ENCODE data around the gene OTULIN.

Gene OTULIN

DNA sequence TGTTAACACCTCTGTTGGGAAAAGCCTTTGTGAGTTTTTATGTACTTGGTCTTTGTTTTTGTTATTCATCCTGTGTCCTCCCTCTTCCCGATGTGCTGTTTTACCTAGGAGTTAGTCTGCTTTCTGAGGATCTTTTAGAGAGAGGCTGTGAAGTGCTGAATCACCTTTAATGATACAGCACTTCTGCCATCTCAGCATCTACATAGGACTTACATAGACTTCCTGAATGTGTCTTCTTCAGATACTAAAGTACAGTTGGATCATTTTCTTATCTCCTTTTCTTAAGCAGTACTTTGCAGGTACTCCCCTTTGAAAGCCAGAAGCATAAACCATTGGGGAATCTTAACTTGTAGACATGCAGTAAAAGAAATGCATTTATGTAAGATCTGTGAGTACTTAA lies 31.5 kb downstream of the OTULIN start:
- Histone ChIP-seq H3K36me3 (ENCODE audit: control insufficient read depth in 2 of 2, insufficient read depth in 2 of 2, low read length in 2 of 2) (peaks cover 27 to 31% of the 10 kb centered on the region in 2 donors), H3K4me3 (ENCODE audit: low read length in 2 of 2) (no peak overlapping the region), H3K4me1 (ENCODE audit: control insufficient read depth, insufficient read depth, low read length) (peaks cover 2% of the 10 kb centered on the region), H3K27me3 (ENCODE audit: control insufficient read depth in 1 of 2, insufficient read depth in 2 of 2, low read length in 2 of 2) (no peaks in the 10 kb centered on the region), H3K27ac (ENCODE audit: low read length) (no peak overlapping the region), H3K9ac (ENCODE audit: low read length in 2 of 2) (no peak overlapping the region), H3K9me3 (ENCODE audit: control insufficient read depth in 2 of 2, low read length in 2 of 2) (no peaks in the 10 kb centered on the region)

DNA sequence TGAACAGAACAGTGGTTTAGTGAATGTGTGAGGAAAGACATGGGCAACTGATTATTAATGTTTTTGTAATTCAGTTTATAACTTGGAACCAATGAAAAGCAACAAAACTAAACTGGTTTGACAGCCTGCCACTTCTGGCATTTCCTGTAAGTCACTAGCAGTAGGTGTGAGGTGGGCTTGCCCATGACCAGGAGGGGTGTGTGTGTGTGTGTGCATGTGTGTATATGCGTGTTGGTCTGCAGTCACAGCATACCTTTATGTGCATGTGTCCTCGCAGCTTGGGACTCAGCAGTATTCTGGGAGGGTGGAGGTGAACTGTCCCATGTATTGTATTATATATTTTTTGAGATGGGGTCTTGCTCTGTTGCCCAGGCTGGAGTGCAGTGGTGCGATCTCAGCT lies 32.3 kb downstream of the OTULIN start:
- H3K4me3 ChIP-seq (ENCODE audit: low read length in 2 of 2) = no peak overlapping the region
- H3K4me1 ChIP-seq (ENCODE audit: control insufficient read depth, insufficient read depth, low read length) = peaks cover 2% of the 10 kb centered on the region
- H3K9ac ChIP-seq (ENCODE audit: low read length in 2 of 2) = no peak overlapping the region
- H3K36me3 ChIP-seq (ENCODE audit: control insufficient read depth in 2 of 2, insufficient read depth in 2 of 2, low read length in 2 of 2) = peaks cover 25 to 29% of the 10 kb centered on the region in 2 donors
- no peak overlapping the region for H3K27ac ChIP-seq (ENCODE audit: low read length)
- no peaks in the 10 kb centered on the region for H3K27me3 ChIP-seq (ENCODE audit: control insufficient read depth in 1 of 2, insufficient read depth in 2 of 2, low read length in 2 of 2)
- H3K9me3 ChIP-seq (ENCODE audit: control insufficient read depth in 2 of 2, low read length in 2 of 2) = no peaks in the 10 kb centered on the region

DNA sequence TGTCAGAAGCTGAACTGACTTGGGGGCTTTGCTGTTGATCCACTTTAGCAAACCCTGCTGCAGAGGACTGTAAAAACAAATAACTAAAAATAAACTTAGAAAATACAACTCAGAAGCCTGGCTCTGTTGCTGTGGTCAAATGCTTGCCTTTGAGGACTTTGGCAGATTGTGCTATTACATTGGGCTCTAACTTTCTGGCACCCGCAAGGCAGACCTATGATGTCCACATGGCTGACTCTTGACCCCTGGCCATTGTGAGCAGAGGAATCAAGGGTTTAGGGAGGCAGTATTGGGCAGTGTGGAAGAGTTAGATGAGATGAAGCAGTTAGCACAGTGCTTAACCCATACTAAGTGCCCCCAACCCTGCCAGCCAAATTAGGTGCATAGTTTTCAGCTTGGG lies 34.0 kb downstream of the OTULIN start:
- H3K27me3 ChIP-seq (ENCODE audit: control insufficient read depth in 1 of 2, insufficient read depth in 2 of 2, low read length in 2 of 2) = no peaks in the 10 kb centered on the region
- H3K27ac ChIP-seq (ENCODE audit: low read length) = no peak overlapping the region
- H3K36me3 ChIP-seq (ENCODE audit: control insufficient read depth in 2 of 2, insufficient read depth in 2 of 2, low read length in 2 of 2) = peaks cover 18 to 19% of the 10 kb centered on the region in 2 donors
- peaks cover 2% of the 10 kb centered on the region for H3K4me1 ChIP-seq (ENCODE audit: control insufficient read depth, insufficient read depth, low read length)
- no peaks in the 10 kb centered on the region for H3K9me3 ChIP-seq (ENCODE audit: control insufficient read depth in 2 of 2, low read length in 2 of 2)
- no peak overlapping the region for H3K9ac ChIP-seq (ENCODE audit: low read length in 2 of 2)
- H3K4me3 ChIP-seq (ENCODE audit: low read length in 2 of 2) = no peak overlapping the region

DNA sequence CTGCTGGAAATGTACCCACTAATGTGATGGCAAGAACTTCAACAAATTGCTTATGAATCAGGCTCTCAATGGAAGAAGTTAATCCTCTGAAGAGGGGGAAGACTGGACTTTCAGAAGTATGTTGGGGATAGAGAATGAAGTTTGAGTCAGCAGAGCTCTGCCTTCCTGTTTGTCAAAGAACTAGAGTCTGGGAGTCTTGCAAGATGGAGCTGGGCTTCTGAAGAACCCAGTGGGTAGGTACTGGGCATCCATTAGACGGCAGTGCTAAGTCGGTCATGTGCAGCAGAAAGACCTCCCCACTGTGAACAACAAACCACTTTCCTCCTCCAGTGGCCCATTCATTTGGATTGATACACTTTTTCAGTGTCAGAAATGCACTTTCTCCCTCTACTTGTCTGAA lies 34.6 kb downstream of the OTULIN start:
- no peak overlapping the region for H3K9ac ChIP-seq (ENCODE audit: low read length in 2 of 2)
- peaks cover 13 to 18% of the 10 kb centered on the region in 2 donors for H3K36me3 ChIP-seq (ENCODE audit: control insufficient read depth in 2 of 2, insufficient read depth in 2 of 2, low read length in 2 of 2)
- no peaks in the 10 kb centered on the region for H3K27me3 ChIP-seq (ENCODE audit: control insufficient read depth in 1 of 2, insufficient read depth in 2 of 2, low read length in 2 of 2)
- H3K27ac ChIP-seq (ENCODE audit: low read length) = no peak overlapping the region
- peaks cover 2% of the 10 kb centered on the region for H3K4me1 ChIP-seq (ENCODE audit: control insufficient read depth, insufficient read depth, low read length)
- H3K4me3 ChIP-seq (ENCODE audit: low read length in 2 of 2) = no peak overlapping the region
- H3K9me3 ChIP-seq (ENCODE audit: control insufficient read depth in 2 of 2, low read length in 2 of 2) = no peaks in the 10 kb centered on the region

DNA sequence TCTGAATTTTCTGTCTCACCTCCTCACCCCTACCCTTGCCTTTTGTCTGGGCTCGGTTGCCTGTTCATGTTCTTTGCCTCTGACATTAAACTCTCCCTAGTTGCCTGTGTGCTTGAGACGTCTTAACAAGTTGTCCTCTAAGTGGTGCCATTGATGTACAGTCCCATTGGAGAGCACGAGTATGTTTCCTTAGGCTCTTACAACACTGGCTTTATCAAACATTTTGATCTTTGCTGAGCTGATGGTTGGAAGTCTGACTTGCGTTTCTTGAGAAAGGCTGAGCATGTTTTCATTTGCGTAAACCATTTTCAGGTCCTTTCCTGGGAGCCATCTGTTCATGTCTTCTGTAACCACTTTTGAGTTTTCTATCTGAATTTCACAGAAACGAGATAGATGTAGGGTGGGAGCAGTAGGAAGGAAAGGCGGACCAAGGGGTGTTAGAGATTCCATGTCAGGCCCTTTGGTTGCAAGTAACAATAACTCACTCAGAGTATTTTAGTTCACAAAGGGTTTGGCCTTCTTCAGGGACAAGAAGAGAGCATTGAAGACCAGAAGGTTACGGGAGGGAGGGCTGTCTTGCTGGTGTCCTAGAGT lies 35.4 kb downstream of the OTULIN start:
- Histone ChIP-seq H3K9ac (ENCODE audit: low read length in 2 of 2) (no peak overlapping the region), H3K27ac (ENCODE audit: low read length) (no peak overlapping the region), H3K4me1 (ENCODE audit: control insufficient read depth, insufficient read depth, low read length) (peaks cover 2% of the 10 kb centered on the region), H3K9me3 (ENCODE audit: control insufficient read depth in 2 of 2, low read length in 2 of 2) (no peaks in the 10 kb centered on the region), H3K4me3 (ENCODE audit: low read length in 2 of 2) (no peak overlapping the region), H3K27me3 (ENCODE audit: control insufficient read depth in 1 of 2, insufficient read depth in 2 of 2, low read length in 2 of 2) (no peaks in the 10 kb centered on the region), H3K36me3 (ENCODE audit: control insufficient read depth in 2 of 2, insufficient read depth in 2 of 2, low read length in 2 of 2) (peaks cover 12 to 18% of the 10 kb centered on the region in 2 donors)

DNA sequence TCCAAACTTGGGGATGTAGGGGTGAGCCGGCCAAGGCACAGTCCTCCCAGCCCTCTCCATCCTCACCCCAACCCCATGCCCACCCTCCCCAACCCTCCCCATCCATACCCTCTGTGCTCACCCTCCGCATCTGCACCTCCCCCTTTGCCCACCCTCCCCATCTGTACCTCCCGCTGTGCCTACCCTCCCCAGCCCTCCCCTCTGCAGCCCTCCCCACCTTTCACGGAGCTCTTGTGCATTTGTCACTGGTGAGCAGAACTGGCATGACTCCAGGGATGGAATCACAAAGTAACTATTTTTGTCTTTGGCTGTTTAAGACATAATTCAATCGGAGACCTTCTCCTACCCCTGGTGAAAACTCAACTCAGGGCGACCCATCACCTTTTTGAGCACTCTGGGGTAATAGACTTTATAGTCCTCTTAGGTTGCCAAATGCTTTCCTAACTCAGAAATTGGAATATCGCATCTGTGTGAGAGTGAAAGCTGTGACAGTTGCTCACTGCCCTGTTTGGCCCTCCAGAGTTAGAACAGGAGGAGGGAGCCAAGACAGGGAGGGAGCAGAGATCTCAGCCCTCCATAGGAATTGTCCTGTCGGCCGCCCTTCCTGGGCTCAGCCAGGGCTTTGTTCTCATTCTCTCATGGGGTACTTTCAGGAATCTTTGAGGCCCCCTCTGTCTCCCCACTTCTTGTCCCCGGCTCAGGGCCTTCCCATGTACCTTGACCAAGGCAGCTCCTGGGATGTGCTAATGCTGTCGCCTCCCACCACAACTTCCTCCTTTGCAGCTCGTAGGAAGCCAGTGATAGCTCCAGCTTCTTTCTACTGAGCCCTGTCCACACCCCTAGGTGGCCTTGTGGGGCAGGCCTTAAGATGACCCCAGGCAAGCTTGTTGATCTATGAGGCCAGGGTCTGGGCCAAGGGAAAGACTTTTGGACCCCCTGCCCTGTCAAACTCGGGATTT lies 36.2 kb downstream of the OTULIN start:
- H3K27me3 ChIP-seq (ENCODE audit: control insufficient read depth in 1 of 2, insufficient read depth in 2 of 2, low read length in 2 of 2) = no peaks in the 10 kb centered on the region
- peaks cover 15 to 20% of the 10 kb centered on the region in 2 donors for H3K36me3 ChIP-seq (ENCODE audit: control insufficient read depth in 2 of 2, insufficient read depth in 2 of 2, low read length in 2 of 2)
- H3K4me1 ChIP-seq (ENCODE audit: control insufficient read depth, insufficient read depth, low read length) = peaks cover 2% of the 10 kb centered on the region
- H3K4me3 ChIP-seq (ENCODE audit: low read length in 2 of 2) = no peak overlapping the region
- no peak overlapping the region for H3K27ac ChIP-seq (ENCODE audit: low read length)
- no peak overlapping the region for H3K9ac ChIP-seq (ENCODE audit: low read length in 2 of 2)
- no peaks in the 10 kb centered on the region for H3K9me3 ChIP-seq (ENCODE audit: control insufficient read depth in 2 of 2, low read length in 2 of 2)

DNA sequence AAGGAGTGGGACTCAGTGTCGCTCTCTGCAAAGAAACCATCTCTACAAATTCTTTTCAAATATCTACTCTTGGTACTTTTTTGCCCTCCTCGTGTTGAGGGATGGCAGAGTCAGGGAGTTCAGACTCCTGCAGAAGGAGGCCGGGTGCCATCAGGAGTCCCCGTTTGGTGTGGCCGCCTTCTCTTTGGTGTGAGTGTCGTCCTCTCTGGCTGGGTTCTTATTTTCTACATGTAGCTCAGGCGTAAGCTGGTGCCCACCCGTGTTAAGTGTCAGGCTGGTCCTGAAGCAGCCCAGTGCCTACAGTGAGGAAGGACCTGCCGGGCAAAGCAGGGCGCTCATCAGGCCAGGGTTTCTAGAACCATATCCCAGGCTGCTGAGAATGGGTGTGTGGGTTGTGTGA lies 37.0 kb downstream of the OTULIN start:
- Histone ChIP-seq H3K36me3 (ENCODE audit: control insufficient read depth in 2 of 2, insufficient read depth in 2 of 2, low read length in 2 of 2) (peaks cover 13 to 20% of the 10 kb centered on the region in 2 donors), H3K27ac (ENCODE audit: low read length) (no peak overlapping the region)

DNA sequence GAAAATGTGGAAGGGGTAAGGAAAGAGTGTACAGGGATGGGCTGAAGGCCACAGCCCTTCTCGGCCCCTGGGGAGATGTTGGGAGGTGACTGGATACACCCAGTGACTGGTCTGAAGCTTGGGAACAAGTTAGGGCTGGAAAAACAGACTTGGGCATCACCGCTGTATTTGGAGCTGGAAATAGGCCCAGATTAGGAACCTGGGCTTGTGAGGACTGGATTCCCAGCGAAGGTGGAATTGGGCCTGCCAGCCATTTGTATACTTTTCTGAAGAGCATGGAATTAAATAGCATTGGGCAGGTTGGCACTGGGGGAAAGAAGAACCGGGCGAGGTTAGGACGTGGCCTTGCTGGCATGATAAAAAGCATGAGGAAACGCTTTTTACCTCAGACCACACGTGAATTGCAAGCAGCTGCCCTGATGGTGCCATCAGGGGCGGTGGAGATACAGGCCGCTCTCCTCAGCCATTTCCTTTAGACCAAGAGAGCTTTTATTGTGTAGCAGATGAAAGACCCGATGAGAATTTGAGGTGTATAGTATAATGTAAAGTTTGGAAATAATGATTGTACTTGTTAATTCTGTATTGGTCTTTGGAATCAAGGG lies 37.8 kb downstream of the OTULIN start:
- Histone ChIP-seq H3K4me1 (ENCODE audit: control insufficient read depth, insufficient read depth, low read length) (peaks cover 2% of the 10 kb centered on the region), H3K9me3 (ENCODE audit: control insufficient read depth in 2 of 2, low read length in 2 of 2) (no peaks in the 10 kb centered on the region), H3K36me3 (ENCODE audit: control insufficient read depth in 2 of 2, insufficient read depth in 2 of 2, low read length in 2 of 2) (peaks cover 10 to 23% of the 10 kb centered on the region in 2 donors), H3K27ac (ENCODE audit: low read length) (no peak overlapping the region), H3K4me3 (ENCODE audit: low read length in 2 of 2) (no peak overlapping the region), H3K27me3 (ENCODE audit: control insufficient read depth in 1 of 2, insufficient read depth in 2 of 2, low read length in 2 of 2) (no peaks in the 10 kb centered on the region), H3K9ac (ENCODE audit: low read length in 2 of 2) (no peak overlapping the region)

More for the DNA sequence above, 37.0 kb downstream of the OTULIN start:
- H3K4me3 ChIP-seq (ENCODE audit: low read length in 2 of 2) = no peak overlapping the region
- no peak overlapping the region for H3K9ac ChIP-seq (ENCODE audit: low read length in 2 of 2)
- H3K9me3 ChIP-seq (ENCODE audit: control insufficient read depth in 2 of 2, low read length in 2 of 2) = no peaks in the 10 kb centered on the region
- H3K4me1 ChIP-seq (ENCODE audit: control insufficient read depth, insufficient read depth, low read length) = peaks cover 2% of the 10 kb centered on the region
- H3K27me3 ChIP-seq (ENCODE audit: control insufficient read depth in 1 of 2, insufficient read depth in 2 of 2, low read length in 2 of 2) = no peaks in the 10 kb centered on the region

DNA sequence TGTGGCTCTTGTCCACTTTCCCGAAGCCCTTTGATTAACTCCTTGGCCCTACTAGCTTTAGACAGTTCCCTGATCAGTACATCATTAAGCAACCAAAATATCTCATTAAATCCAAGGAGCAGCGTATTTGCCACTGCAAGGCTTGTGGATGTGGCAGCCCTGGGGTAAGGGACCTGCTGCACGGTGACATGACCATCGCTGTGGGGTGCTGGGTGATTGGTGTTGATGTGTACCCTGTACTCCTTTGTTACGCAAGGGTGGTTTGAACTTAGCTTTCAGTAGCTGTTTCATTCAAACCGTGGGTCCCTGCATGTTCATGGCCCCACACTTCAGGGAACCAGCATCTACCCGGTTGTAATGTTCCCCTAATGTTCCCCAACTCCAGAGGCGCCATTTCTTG lies 41.0 kb downstream of the OTULIN start:
- Histone ChIP-seq H3K36me3 (ENCODE audit: control insufficient read depth in 2 of 2, insufficient read depth in 2 of 2, low read length in 2 of 2) (peaks cover 9 to 23% of the 10 kb centered on the region in 2 donors), H3K9me3 (ENCODE audit: control insufficient read depth in 2 of 2, low read length in 2 of 2) (no peaks in the 10 kb centered on the region), H3K9ac (ENCODE audit: low read length in 2 of 2) (no peak overlapping the region), H3K27ac (ENCODE audit: low read length) (no peak overlapping the region), H3K4me3 (ENCODE audit: low read length in 2 of 2) (no peak overlapping the region), H3K27me3 (ENCODE audit: control insufficient read depth in 1 of 2, insufficient read depth in 2 of 2, low read length in 2 of 2) (no peaks in the 10 kb centered on the region), H3K4me1 (ENCODE audit: control insufficient read depth, insufficient read depth, low read length) (no peaks in the 10 kb centered on the region)

DNA sequence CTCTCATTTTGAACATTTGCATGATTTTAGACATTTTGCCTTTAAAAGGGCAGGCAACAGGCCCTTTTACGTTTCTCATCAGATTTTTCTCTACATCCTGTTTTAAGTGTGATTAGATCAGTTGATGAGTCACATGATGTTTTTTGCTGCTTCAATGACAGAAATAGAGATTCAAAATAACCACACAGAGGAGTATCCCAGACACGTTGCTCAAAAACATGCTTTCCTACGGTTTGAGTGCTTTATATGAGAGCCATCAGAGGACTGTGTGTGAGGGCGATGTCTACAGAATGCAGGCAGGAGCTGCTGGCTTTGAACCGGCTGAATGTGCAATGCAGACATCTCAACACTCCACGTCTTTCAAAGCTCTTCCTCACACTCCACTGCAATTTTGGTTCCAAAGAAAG lies 42.1 kb downstream of the OTULIN start:
- Histone ChIP-seq H3K27ac (ENCODE audit: low read length) (no peak overlapping the region), H3K4me1 (ENCODE audit: control insufficient read depth, insufficient read depth, low read length) (no peaks in the 10 kb centered on the region), H3K9ac (ENCODE audit: low read length in 2 of 2) (no peak overlapping the region), H3K9me3 (ENCODE audit: control insufficient read depth in 2 of 2, low read length in 2 of 2) (no peaks in the 10 kb centered on the region), H3K27me3 (ENCODE audit: control insufficient read depth in 1 of 2, insufficient read depth in 2 of 2, low read length in 2 of 2) (no peaks in the 10 kb centered on the region), H3K4me3 (ENCODE audit: low read length in 2 of 2) (no peak overlapping the region), H3K36me3 (ENCODE audit: control insufficient read depth in 2 of 2, insufficient read depth in 2 of 2, low read length in 2 of 2) (peaks cover 12 to 30% of the 10 kb centered on the region in 2 donors)

All from stomach smooth muscle (tissue), 2 donors.